Neural cell (in vitro differentiated cells): Measurements from ENCODE around the gene PXDN. TPM values are rescaled to one million over a fixed set of nuclear protein-coding genes. Genes with fewer than 3 reads are reported as not detected.

Experiments
- H2AFZ ChIP-seq: fragments of 200-600, 300-800 bp; sonication (generic), shearing (Covaris generic); 2 replicates; pipeline ENCODE4 v1.6.0; 2014; ENCODE audit warnings: low read depth, mild to moderate bottlenecking, antibody characterized with exemption, low read length, moderate library complexity
- H3F3A ChIP-seq: fragments of 200-600 bp; shearing (Covaris generic); 2 replicates; pipeline ENCODE4 v1.6.1; 2016; ENCODE audit warnings: mild to moderate bottlenecking, moderate library complexity, mixed read lengths, antibody characterized with exemption, low read length; ENCODE audit not compliant: insufficient read depth, poor library complexity, severe bottlenecking
- H3K27ac ChIP-seq: fragments of 200-600, 300-800 bp; sonication (generic), shearing (Covaris generic); 2 replicates; pipeline ENCODE4 v1.5.1; 2014; ENCODE audit warnings: mild to moderate bottlenecking, low read length, moderate library complexity
- H3K27me3 ChIP-seq: fragments of 300-800, 200-600 bp; sonication (generic), shearing (Covaris generic); 2 replicates; pipeline ENCODE4 v1.6.0; 2014; ENCODE audit warnings: mild to moderate bottlenecking, low read depth, low read length, moderate library complexity; ENCODE audit not compliant: insufficient read depth
- H3K36me3 ChIP-seq: fragments of 300-800, 200-600 bp; sonication (generic), shearing (Covaris generic); 2 replicates; pipeline ENCODE4 v1.5.1; 2014; ENCODE audit warnings: mild to moderate bottlenecking, antibody characterized with exemption, low read length, moderate library complexity; ENCODE audit not compliant: insufficient read depth
- H3K4me2 ChIP-seq: fragments of 300-800, 200-600 bp; sonication (generic), shearing (Covaris generic); 2 replicates; pipeline ENCODE4 v1.6.0; 2014; ENCODE audit warnings: mild to moderate bottlenecking, low read length
- H3K4me3 ChIP-seq: fragments of 300-800, 200-600 bp; sonication (generic), shearing (Covaris generic); 2 replicates; pipeline ENCODE4 v1.5.1; 2014; ENCODE audit warnings: mild to moderate bottlenecking, low read length, moderate library complexity
- H3K79me2 ChIP-seq: fragments of 200-600 bp; shearing (Covaris generic); replicated peaks from 2 replicates; pipeline ENCODE4 v1.6.0; 2014; ENCODE audit warnings: mild to moderate bottlenecking, low read length, moderate library complexity; ENCODE audit not compliant: insufficient read depth
- H3K9ac ChIP-seq: fragments of 300-800, 200-600 bp; sonication (generic), shearing (Covaris generic); 2 replicates; pipeline ENCODE4 v1.6.1; 2016; ENCODE audit warnings: mild to moderate bottlenecking, low read length, mixed read lengths
- H3K9me2 ChIP-seq: fragments of 200-600 bp; shearing (Covaris generic); 2 replicates; pipeline ENCODE4 v1.6.1; 2016; ENCODE audit warnings: mild to moderate bottlenecking, low read length, mixed read lengths; ENCODE audit not compliant: insufficient read depth
- H3K9me3 ChIP-seq: fragments of 200-600, 300-800 bp; sonication (generic), shearing (Covaris generic); 2 replicates; pipeline ENCODE4 v1.6.1; 2016; ENCODE audit warnings: mild to moderate bottlenecking, mixed run types, low read length, moderate library complexity, mixed read lengths
- H4K20me1 ChIP-seq: fragments of 200-600 bp; shearing (Covaris generic); 2 replicates; pipeline ENCODE4 v1.6.1; 2016; ENCODE audit warnings: mild to moderate bottlenecking, mixed run types; ENCODE audit not compliant: insufficient read depth
- EP300 ChIP-seq: fragments of 450-650 bp; conservative IDR thresholded peaks from 2 replicates; pipeline ENCODE4 v1.6.1; 2014; ENCODE audit warnings: antibody characterized with exemption, mild to moderate bottlenecking, moderate library complexity; ENCODE audit not compliant: poor library complexity, severe bottlenecking
- EZH2 ChIP-seq: fragments of 200-600, 300-800 bp; shearing (Covaris generic), sonication (generic); IDR thresholded peaks from 2 replicates; pipeline ENCODE4 v1.6.1; 2014; ENCODE audit warnings: antibody characterized with exemption, low read length, borderline replicate concordance, mild to moderate bottlenecking; ENCODE audit not compliant: insufficient read depth, poor library complexity, severe bottlenecking
- MXI1 ChIP-seq: fragments of 450-650 bp; conservative IDR thresholded peaks from 2 replicates; pipeline ENCODE4 v1.6.1; 2014; ENCODE audit warnings: antibody characterized with exemption, mild to moderate bottlenecking; ENCODE audit not compliant: poor library complexity, severe bottlenecking
- POLR2AphosphoS5 ChIP-seq: IDR thresholded peaks from 2 replicates; pipeline ENCODE4 v1.6.1; 2012
- RAD21 ChIP-seq: fragments of 450-650 bp; conservative IDR thresholded peaks from 2 replicates; pipeline ENCODE4 v1.6.1; 2014; ENCODE audit warnings: antibody characterized with exemption, mild to moderate bottlenecking, moderate library complexity
- SMC3 ChIP-seq: fragments of 450-650 bp; conservative IDR thresholded peaks from 2 replicates; pipeline ENCODE4 v1.6.1; 2014; ENCODE audit warnings: antibody characterized with exemption, mild to moderate bottlenecking, moderate library complexity; ENCODE audit not compliant: poor library complexity
- TAF1 ChIP-seq: IDR thresholded peaks from 2 replicates; pipeline ENCODE4 v1.6.1; 2012; ENCODE audit warnings: low read depth
- polyA plus RNA-seq: library from polyadenylated mRNA; depleted of rRNA; stranded (reverse); fragments of >200 nt; gene quantifications from 2 replicates; pipeline ENCODE4 v1.2.3, GENCODE V29; 2014
- TF ChIP-seq, protein P1 (sequence below): fragments of 450-650 bp; IDR thresholded peaks from 2 replicates; pipeline ENCODE4 v1.5.1; 2014; ENCODE audit warnings: antibody characterized with exemption, mild to moderate bottlenecking, moderate library complexity; ENCODE audit not compliant: poor library complexity, severe bottlenecking
- TF ChIP-seq, protein P2 (sequence below): IDR thresholded peaks from 2 replicates; pipeline ENCODE4 v1.6.1; 2012; ENCODE audit warnings: borderline replicate concordance

Gene PXDN
- polyA plus RNA-seq, 1 donor from 2014 or later, result 181 TPM

DNA sequence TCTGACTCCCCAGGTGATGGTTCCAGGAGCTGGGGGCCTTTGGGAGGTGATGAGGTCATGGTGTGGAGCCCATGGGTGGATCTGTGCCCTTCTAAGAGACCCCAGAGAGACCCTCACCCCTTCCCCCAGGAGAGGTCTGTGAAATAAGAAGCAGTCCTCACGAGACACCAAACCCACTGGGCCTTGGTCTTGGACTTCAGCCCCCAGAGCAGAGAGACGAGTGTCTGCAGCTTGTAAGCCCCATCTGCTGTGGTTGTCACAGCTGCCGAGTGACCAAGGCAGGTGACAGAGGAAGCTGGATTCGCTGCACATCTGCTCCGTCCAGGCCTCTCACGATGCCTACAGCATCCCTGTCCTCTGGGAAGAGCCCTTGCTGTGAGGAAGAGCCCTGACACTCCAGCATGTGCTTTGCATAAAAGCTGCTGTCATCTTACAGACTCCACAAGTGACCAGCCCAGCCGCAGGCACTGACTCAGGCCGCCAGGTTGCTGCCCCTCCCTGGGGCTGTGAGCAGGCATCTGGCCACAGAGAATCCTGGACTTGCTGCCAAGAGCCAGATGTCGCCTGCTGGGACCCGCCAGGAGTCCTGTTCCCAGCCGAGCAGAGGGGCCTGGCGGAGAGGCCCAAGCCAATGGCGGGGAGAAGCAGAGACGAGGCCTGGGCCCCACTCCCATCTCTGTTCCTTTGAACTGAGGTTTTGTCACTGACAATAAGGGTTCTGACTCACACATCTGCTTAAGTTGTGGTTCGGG, 150.8 kb downstream of the PXDN start:
- H2AFZ ChIP-seq, result no peak overlapping the region
- H3K9me2 ChIP-seq, result no peaks in the 10 kb centered on the region
- H3K79me2 ChIP-seq, result no peaks in the 10 kb centered on the region
- H3K9ac ChIP-seq, result no peak overlapping the region
- TF ChIP-seq EZH2 (no peak), RAD21 (no peak), MXI1 (no peak), SMC3 (no peak), TAF1 (no peak), EP300 (no peak), POLR2AphosphoS5 (no peak)
- TF ChIP-seq, protein P1, sequence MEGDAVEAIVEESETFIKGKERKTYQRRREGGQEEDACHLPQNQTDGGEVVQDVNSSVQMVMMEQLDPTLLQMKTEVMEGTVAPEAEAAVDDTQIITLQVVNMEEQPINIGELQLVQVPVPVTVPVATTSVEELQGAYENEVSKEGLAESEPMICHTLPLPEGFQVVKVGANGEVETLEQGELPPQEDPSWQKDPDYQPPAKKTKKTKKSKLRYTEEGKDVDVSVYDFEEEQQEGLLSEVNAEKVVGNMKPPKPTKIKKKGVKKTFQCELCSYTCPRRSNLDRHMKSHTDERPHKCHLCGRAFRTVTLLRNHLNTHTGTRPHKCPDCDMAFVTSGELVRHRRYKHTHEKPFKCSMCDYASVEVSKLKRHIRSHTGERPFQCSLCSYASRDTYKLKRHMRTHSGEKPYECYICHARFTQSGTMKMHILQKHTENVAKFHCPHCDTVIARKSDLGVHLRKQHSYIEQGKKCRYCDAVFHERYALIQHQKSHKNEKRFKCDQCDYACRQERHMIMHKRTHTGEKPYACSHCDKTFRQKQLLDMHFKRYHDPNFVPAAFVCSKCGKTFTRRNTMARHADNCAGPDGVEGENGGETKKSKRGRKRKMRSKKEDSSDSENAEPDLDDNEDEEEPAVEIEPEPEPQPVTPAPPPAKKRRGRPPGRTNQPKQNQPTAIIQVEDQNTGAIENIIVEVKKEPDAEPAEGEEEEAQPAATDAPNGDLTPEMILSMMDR, result no peak
- TF ChIP-seq, protein P2, sequence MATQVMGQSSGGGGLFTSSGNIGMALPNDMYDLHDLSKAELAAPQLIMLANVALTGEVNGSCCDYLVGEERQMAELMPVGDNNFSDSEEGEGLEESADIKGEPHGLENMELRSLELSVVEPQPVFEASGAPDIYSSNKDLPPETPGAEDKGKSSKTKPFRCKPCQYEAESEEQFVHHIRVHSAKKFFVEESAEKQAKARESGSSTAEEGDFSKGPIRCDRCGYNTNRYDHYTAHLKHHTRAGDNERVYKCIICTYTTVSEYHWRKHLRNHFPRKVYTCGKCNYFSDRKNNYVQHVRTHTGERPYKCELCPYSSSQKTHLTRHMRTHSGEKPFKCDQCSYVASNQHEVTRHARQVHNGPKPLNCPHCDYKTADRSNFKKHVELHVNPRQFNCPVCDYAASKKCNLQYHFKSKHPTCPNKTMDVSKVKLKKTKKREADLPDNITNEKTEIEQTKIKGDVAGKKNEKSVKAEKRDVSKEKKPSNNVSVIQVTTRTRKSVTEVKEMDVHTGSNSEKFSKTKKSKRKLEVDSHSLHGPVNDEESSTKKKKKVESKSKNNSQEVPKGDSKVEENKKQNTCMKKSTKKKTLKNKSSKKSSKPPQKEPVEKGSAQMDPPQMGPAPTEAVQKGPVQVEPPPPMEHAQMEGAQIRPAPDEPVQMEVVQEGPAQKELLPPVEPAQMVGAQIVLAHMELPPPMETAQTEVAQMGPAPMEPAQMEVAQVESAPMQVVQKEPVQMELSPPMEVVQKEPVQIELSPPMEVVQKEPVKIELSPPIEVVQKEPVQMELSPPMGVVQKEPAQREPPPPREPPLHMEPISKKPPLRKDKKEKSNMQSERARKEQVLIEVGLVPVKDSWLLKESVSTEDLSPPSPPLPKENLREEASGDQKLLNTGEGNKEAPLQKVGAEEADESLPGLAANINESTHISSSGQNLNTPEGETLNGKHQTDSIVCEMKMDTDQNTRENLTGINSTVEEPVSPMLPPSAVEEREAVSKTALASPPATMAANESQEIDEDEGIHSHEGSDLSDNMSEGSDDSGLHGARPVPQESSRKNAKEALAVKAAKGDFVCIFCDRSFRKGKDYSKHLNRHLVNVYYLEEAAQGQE, result no peak
- no peaks in the 10 kb centered on the region for H3F3A ChIP-seq
- H3K9me3 ChIP-seq, result no peaks in the 10 kb centered on the region
- H3K27me3 ChIP-seq, result no peaks in the 10 kb centered on the region
- no peak overlapping the region for H3K4me3 ChIP-seq
- H4K20me1 ChIP-seq, result no peaks in the 10 kb centered on the region
- H3K4me2 ChIP-seq, result no peak overlapping the region
- H3K36me3 ChIP-seq, result no peaks in the 10 kb centered on the region
- peak overlapping the region; percentile 12 for H3K27ac ChIP-seq

DNA sequence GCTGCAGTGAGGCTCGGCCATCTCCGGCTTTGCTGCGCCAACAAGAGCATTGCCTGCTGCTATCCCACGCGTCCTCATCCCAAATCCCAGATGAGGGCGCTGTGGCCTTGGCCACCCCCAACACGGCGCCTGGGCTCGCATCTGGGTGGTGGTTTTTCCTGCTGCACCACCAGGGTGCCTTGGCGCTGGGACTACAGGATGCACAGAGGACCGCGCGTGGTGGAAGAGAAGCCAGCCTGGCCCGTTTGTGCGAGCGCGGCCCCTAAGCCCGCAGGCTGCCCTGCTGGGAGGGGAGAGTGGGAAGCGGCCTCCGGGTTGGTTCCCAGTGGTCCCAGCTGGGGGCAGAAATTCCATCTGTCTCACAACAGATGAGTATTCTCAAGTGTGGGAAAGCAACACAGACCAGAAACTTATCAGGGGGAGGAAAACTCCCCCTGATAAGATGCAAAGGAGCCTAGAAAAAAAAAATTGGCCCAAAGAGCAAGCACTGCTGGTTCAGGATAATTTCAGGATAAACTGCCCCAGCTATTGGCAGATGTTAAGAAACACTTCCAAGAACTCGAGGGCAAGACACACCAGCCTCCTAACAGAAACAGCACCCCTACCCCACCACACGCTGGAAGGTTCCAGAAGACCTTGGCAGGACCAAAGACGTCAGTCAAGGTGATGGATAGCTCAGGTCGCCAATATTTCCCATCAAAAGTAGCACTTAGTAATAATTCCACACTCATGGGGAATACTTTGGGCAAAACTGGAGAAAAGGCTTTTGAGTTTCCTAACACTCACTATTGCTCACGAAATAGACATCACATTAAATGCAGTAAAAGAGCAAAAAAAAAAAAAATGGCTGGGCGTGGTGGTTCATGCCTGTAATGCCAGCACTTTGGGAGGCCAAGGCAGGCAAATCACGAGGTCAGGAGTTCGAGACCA, 152.1 kb downstream of the PXDN start:
- TF ChIP-seq MXI1, result no peak
- no peak for TF ChIP-seq POLR2AphosphoS5
- TF ChIP-seq EP300, result no peak
- TF ChIP-seq TAF1, result no peak
- TF ChIP-seq RAD21, result no peak
- TF ChIP-seq SMC3, result no peak
- TF ChIP-seq, protein P1, result no peak
- TF ChIP-seq, protein P2, result no peak
- TF ChIP-seq EZH2, result no peak
- no peak overlapping the region for H3K4me2 ChIP-seq
- no peak overlapping the region for H3K9ac ChIP-seq
- H3K36me3 ChIP-seq, result no peaks in the 10 kb centered on the region
- no peaks in the 10 kb centered on the region for H3K27me3 ChIP-seq
- H3F3A ChIP-seq, result no peaks in the 10 kb centered on the region
- no peaks in the 10 kb centered on the region for H3K9me2 ChIP-seq
- H3K79me2 ChIP-seq, result no peaks in the 10 kb centered on the region
- no peaks in the 10 kb centered on the region for H4K20me1 ChIP-seq
- H3K9me3 ChIP-seq, result no peaks in the 10 kb centered on the region
- H2AFZ ChIP-seq, result no peak overlapping the region
- no peak overlapping the region for H3K27ac ChIP-seq
- H3K4me3 ChIP-seq, result no peak overlapping the region
